HS-5 (cell line): ENCODE data around the gene ENTPD3.
"Not testable (repeated sequence)": the region's sequence is repeated elsewhere in the genome, so short reads cannot be mapped to it uniquely, and the experiment has no call there.

Source experiments
- DNase-seq: peaks from one replicate; pipeline ENCODE4 v3.0.0-alpha.2; 2012; ENCODE audit warnings: low read depth

ENTPD3 gene

GRCh38 chr3:40460481-40460880 is 73.5 kb downstream of the ENTPD3 start:
- not testable (repeated sequence) for DNase-seq

DNA sequence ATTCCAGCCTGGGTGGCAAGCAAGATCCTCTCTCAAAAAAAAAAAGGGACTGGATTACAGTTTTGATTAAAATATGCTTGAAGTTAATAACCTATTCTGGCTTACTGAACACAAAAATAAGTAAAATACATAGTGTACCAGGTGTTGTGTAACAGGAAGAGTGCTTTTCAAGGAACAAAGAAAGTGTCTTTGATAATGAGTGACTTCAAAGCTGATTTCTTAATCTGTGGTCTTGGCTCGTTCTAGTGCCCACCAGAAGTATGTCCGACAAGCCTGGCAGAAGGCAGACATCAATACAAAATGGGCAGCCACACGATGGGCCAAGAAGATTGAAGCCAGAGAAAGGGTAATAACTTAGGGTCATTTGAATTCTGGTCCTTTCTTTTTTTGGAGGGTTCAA is 74.2 kb downstream of the ENTPD3 start:
- DNase-seq, result no peak

GRCh38 chr3:40462838-40463237 is 75.9 kb downstream of the ENTPD3 start:
- not testable (repeated sequence) for DNase-seq

DNA sequence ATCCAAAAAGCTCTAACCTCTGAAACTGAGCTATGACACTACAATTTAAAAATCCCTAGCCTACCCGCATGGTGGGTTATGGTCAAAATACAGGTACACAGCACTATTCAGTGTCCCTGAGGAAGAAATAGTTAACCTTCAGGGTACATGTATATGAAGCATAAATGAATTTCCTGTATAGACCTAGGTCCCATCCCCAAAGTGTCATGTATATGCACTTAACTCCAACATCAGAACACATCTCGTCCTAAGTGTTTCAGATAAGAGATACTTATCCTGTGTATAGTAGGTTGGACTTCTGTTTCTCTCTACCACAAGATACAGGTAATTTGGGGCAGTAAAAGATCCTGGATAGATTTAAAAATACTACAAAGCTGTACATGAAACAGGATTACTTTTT is 76.6 kb downstream of the ENTPD3 start:
- DNase-seq, result no peak

DNA sequence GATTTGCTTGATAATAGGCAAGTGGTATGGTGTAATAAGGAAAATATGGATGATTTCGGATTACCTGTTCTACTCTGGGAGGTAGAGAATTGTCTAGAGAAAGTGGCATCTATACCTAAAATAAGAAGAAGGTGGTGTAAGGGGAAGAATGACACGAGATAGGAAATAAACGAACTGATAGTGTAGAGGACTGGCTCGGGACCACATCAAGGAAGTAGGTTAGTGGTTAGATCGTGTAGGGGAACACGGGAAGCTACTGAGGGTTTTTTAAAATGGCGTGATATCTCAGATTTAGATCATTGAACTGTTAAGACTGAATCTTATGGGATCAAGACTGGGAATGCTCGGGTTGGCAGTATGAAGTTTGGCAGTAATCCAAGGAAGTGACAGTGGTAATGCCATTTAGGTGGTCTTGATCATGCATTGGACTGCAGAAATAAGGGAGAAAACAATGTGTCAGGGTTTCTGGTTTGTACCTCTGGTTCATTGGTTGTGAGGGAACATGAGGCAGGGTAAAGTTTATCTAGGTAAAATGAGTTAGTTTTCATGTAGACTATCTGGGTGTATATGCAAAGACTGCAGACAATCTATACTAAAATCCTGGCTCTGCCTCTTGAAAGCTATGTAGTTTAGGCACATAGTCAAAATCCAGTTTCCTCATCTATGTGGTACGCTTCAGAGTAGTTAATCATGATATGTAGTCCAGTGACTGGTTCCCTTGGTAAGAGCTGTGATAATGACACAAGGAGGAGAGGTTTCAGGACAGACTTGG is 77.5 kb downstream of the ENTPD3 start:
- DNase-seq, result no peak

DNA sequence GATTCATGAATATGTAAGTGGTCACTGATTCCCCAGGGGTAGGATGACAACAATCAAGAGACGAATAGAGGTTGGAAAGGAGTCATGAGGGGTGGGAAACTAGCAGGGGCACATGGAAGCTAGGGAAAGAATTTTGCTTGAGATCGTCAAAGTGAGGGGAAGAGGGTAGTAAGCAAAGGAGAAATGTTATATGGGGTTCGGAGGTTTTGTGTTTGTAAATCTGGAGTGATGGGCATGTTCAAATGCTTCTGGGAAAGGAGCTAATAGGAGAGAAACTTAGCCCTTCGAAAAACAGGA is 78.1 kb downstream of the ENTPD3 start:
- DNase-seq, result no peak

DNA sequence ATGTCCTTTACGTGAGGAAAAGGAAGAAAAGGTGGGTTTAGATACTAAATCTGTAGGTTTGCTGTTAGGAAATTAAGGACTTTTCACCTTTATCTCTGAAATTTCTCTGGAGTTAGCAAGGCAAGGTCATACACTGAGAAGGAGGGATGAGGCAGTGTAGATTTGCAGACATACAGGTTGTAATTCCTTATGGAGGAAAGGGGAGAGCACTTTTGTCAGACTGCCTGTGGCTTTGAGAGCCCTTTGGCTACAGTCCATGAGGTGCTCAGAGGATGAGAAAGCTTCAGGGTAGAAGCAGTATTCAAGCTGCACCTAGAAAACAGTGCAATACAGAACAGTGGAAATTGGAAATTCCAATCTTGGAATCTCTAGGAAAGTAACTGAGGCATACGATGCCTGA is 78.5 kb downstream of the ENTPD3 start:
- no peak for DNase-seq

DNA sequence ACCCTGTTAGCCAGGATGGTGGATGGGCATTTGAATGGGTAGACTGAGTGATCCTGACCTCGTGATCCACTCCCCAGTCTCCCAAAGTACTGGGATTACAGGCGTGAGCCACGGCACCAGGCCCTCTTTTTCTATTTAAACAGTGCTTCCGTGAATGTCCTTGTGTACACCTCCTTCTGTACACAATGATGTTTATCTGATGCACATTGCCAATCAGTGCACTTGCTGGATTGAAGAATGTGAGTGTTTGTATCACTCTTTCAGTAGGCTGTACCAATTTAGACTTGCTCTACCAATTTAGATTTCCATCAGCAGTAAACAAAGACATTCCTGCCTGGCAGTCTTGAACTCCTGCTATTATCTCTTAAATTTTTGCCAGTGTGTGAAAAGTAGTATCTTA is 81.0 kb downstream of the ENTPD3 start:
- DNase-seq, result no peak

DNA sequence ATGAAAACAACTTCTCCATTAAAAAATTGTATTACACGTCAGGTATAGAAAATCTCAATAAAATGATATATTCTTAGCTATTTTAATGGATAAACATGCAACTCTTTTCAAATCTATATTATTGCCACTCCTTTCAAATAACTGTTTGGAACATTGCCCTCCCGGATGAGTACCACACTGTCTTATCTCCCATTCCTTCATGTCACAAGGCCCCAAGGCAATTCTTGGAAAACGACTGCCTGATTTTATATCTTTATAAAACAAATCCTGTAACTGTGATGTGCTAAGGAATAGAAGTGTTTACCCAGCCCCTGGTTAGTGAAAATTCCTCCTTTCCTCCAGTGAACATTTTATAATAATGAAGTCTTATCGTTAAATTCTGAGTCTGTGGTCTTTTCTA is 83.7 kb downstream of the ENTPD3 start:
- no peak for DNase-seq

- peak; percentile 41 for DNase-seq
These were observed 89.8 kb downstream of the ENTPD3 start, which contains the start of gene ZNF619 for GRCh38 chr3:40476478-40477470. ZNF619 (plus strand) TSS chr3:40477122; CDS start chr3:40477980, 858 bp downstream.

DNA sequence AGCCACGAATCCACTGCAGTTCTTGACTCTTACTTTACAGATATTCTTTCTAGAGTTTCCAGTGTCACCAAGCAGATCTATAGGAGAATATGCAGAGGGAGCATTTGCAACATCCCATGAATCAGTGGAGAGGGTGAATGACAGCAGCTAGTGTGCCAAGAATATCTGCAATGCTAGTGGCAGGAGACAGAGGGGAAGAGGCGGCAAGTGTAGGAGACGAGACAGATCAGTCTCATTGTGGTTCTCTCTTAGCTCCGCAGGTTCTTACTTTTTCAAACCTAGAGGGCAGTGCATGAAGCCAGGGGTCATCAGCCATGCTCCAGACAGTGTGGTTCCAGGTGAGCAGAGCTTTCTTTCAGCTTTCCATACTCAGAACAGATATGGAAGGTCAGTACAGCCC is 90.7 kb downstream of the ENTPD3 start:
- no peak for DNase-seq
